Peyer's patch (tissue), 4 donors: ENCODE measurements around the gene PTPN12.

Experiments used
- CTCF ChIP-seq, 6 experiments: fragments of 450-650 bp in 4 of 6; fragments of 200-600 bp in 2 of 6; sonication (generic) in 1 of 6; IDR thresholded peaks; one replicate each; pipeline ENCODE4 v1.5.1; 2017 to 2019; ENCODE audit warnings: antibody characterized with exemption in 6 of 6, mild to moderate bottlenecking in 3 of 6, moderate library complexity in 1 of 6
- POLR2A ChIP-seq, 2 donors: fragments of 450-650 bp; IDR thresholded peaks; one replicate each; pipeline ENCODE4 v1.5.1; 2017; ENCODE audit warnings: antibody characterized with exemption in 2 of 2, mild to moderate bottlenecking in 2 of 2, moderate library complexity in 2 of 2

GRCh38 chr7:77631820-77632219 is 94.7 kb downstream of the PTPN12 start:
- TF ChIP-seq POLR2A (IDR thresholded peaks at IDR 0.05) = no peak
- TF ChIP-seq CTCF (IDR thresholded peaks at IDR 0.05) = no peak
